Neuronal stem cell (in vitro differentiated cells): Measurements from ENCODE around the gene CENPV.

Source experiments
- DNase-seq: peaks from one replicate; pipeline ENCODE4 v3.0.0-alpha.2; 2013; ENCODE audit warnings: low spot score
- H2AFZ ChIP-seq: one replicate; pipeline ENCODE4 v1.6.1; 2013; ENCODE audit warnings: mild to moderate bottlenecking, low read length, inconsistent platforms
- H2AK5ac ChIP-seq: 2 replicates; pipeline ENCODE4 v1.6.1; 2013; ENCODE audit warnings: low read depth, mild to moderate bottlenecking, inconsistent platforms, low read length, moderate library complexity, mixed read lengths
- H2BK120ac ChIP-seq: 2 replicates; pipeline ENCODE4 v1.6.1; 2013; ENCODE audit warnings: low read depth, mild to moderate bottlenecking, inconsistent platforms, low read length, moderate library complexity, mixed read lengths
- H2BK12ac ChIP-seq: one replicate; pipeline ENCODE4 v1.6.1; 2013; ENCODE audit warnings: low read length, inconsistent platforms
- H2BK15ac ChIP-seq: 2 replicates; pipeline ENCODE4 v1.6.1; 2013; ENCODE audit warnings: mild to moderate bottlenecking, low read length, inconsistent platforms, mixed read lengths
- H2BK5ac ChIP-seq: one replicate; pipeline ENCODE4 v1.6.1; 2013; ENCODE audit warnings: inconsistent platforms, mild to moderate bottlenecking, low read length, moderate library complexity
- H3K14ac ChIP-seq: one replicate; pipeline ENCODE4 v1.6.1; 2013; ENCODE audit warnings: low read length, inconsistent platforms
- H3K18ac ChIP-seq: 2 replicates; pipeline ENCODE4 v1.6.1; 2013; ENCODE audit warnings: low read length, inconsistent platforms
- H3K23ac ChIP-seq: 2 replicates; pipeline ENCODE4 v1.6.1; 2013; ENCODE audit warnings: low read depth, mild to moderate bottlenecking, mixed read lengths, low read length, inconsistent platforms; ENCODE audit not compliant: poor library complexity
- H3K27ac ChIP-seq: replicated peaks from 3 replicates; pipeline ENCODE4 v1.5.1; 2013; ENCODE audit warnings: low read length, inconsistent platforms
- H3K27me3 ChIP-seq, 3 experiments: 2 replicates each; pipeline ENCODE4 v1.6.1; 2013; ENCODE audit warnings: low read length in 3 of 3, mild to moderate bottlenecking in 2 of 3, inconsistent platforms in 1 of 3, low read depth in 1 of 3, mixed read lengths in 1 of 3, moderate library complexity in 1 of 3; ENCODE audit not compliant: control insufficient read depth in 3 of 3, insufficient read depth in 3 of 3
- H3K36me3 ChIP-seq, 2 donors: replicated peaks in 1 of 2; 2 replicates each; pipeline ENCODE4 v1.6.1; 2013; ENCODE audit warnings: low read length in 2 of 2; ENCODE audit not compliant: control insufficient read depth in 2 of 2, insufficient read depth in 2 of 2
- H3K4ac ChIP-seq: 2 replicates; pipeline ENCODE4 v1.6.1; 2013; ENCODE audit warnings: inconsistent platforms, mild to moderate bottlenecking, low read length, moderate library complexity
- H3K4me1 ChIP-seq, 2 donors: 1 replicate in 1 of 2; 2 replicates in 1 of 2; pipeline ENCODE4 v1.6.1; 2013; ENCODE audit warnings: low read length in 2 of 2, low read depth in 1 of 2; ENCODE audit not compliant: control insufficient read depth in 2 of 2, insufficient read depth in 1 of 2
- H3K4me2 ChIP-seq: one replicate; pipeline ENCODE4 v1.6.1; 2013; ENCODE audit warnings: mild to moderate bottlenecking, low read length, inconsistent platforms; ENCODE audit not compliant: insufficient read depth, poor library complexity, severe bottlenecking
- H3K4me3 ChIP-seq, 2 donors: 2 replicates each; pipeline ENCODE4 v1.5.1; 2013; ENCODE audit warnings: low read length in 2 of 2, mild to moderate bottlenecking in 2 of 2, inconsistent platforms in 1 of 2, moderate library complexity in 1 of 2
- H3K79me1 ChIP-seq: one replicate; pipeline ENCODE4 v1.6.1; 2013; ENCODE audit warnings: low read depth, mild to moderate bottlenecking, inconsistent platforms, low read length, moderate library complexity
- H3K9ac ChIP-seq: one replicate; pipeline ENCODE4 v1.6.1; 2013; ENCODE audit warnings: mild to moderate bottlenecking, low read depth, low read length, inconsistent platforms; ENCODE audit not compliant: poor library complexity
- H3K9me3 ChIP-seq, 2 donors: replicated peaks in 1 of 2; 2 replicates each; pipeline versions ENCODE3 to v1.6.1; 2013; ENCODE audit warnings: low read length in 2 of 2, mild to moderate bottlenecking in 2 of 2, inconsistent platforms in 1 of 2, low read depth in 1 of 2, mixed read lengths in 1 of 2, moderate library complexity in 1 of 2; ENCODE audit not compliant: control insufficient read depth in 2 of 2, insufficient read depth in 1 of 2
- H4K8ac ChIP-seq: one replicate; pipeline ENCODE4 v1.6.1; 2013; ENCODE audit warnings: low read depth, mild to moderate bottlenecking, inconsistent platforms, low read length, moderate library complexity
- H4K91ac ChIP-seq: one replicate; pipeline ENCODE4 v1.6.1; 2013; ENCODE audit warnings: low read length, low read depth, mild to moderate bottlenecking, inconsistent platforms; ENCODE audit not compliant: poor library complexity
- WGBS, 2 donors: extraction: QIAGEN DNeasy Blood & Tissue Kit; methylation state at CpG; one replicate each; pipeline ENCODE4 v1.1.7; 2013; ENCODE audit warnings: missing lambda C conversion rate in 2 of 2, mixed read lengths in 1 of 2; ENCODE audit not compliant: insufficient read length in 2 of 2, insufficient replicate concordance in 1 of 2; ENCODE audit errors: extremely low coverage in 2 of 2; 5-methylcytosine and 5-hydroxymethylcytosine counted together

The CENPV gene

GRCh38 chr17:16361874-16362273, 8.6 kb upstream of the CENPV start:
- H3K9ac ChIP-seq = no peak overlapping the region
- WGBS, 2 donors = 100% methylated on average over 2 of the region's 8 CpGs; no CpG with 5 or more reads in 1 of the 2 donors
- H3K23ac ChIP-seq = no peak overlapping the region
- H3K4ac ChIP-seq = no peak overlapping the region
- no peak overlapping the region for H2BK5ac ChIP-seq
- no peak overlapping the region for H3K18ac ChIP-seq
- H2BK12ac ChIP-seq = no peak overlapping the region
- H3K9me3 ChIP-seq = no peaks in the 10 kb centered on the region
- no peaks in the 10 kb centered on the region for H3K79me1 ChIP-seq
- no peak overlapping the region for H2BK15ac ChIP-seq
- no peaks in the 10 kb centered on the region for H3K4me1 ChIP-seq
- no peaks in the 10 kb centered on the region for H3K36me3 ChIP-seq
- H3K27me3 ChIP-seq = no peaks in the 10 kb centered on the region
- H2AK5ac ChIP-seq = no peak overlapping the region
- no peak overlapping the region for H2BK120ac ChIP-seq
- H2AFZ ChIP-seq = no peak overlapping the region
- no peak overlapping the region for H3K4me2 ChIP-seq
- no peak for DNase-seq
- H3K27ac ChIP-seq = no peak overlapping the region
- H3K4me3 ChIP-seq = no peak overlapping the region
- H4K8ac ChIP-seq = no peak overlapping the region
- H3K14ac ChIP-seq = no peak overlapping the region
- no peak overlapping the region for H4K91ac ChIP-seq

GRCh38 chr17:16358394-16358793, 5.1 kb upstream of the CENPV start:
- no peak for DNase-seq
- no peaks in the 10 kb centered on the region for H3K4me1 ChIP-seq
- H3K18ac ChIP-seq = no peak overlapping the region
- H2BK12ac ChIP-seq = no peak overlapping the region
- H3K4ac ChIP-seq = no peak overlapping the region
- H2BK15ac ChIP-seq = no peak overlapping the region
- H2AFZ ChIP-seq = no peak overlapping the region
- no peak overlapping the region for H2BK120ac ChIP-seq
- no peaks in the 10 kb centered on the region for H3K79me1 ChIP-seq
- H3K27ac ChIP-seq = no peak overlapping the region
- no peak overlapping the region for H2AK5ac ChIP-seq
- no peak overlapping the region for H3K14ac ChIP-seq
- no peak overlapping the region for H3K4me3 ChIP-seq
- H3K36me3 ChIP-seq = no peaks in the 10 kb centered on the region
- H3K9ac ChIP-seq = no peak overlapping the region
- H3K9me3 ChIP-seq = peaks cover 0 to 6% of the 10 kb centered on the region in 2 donors
- no peak overlapping the region for H2BK5ac ChIP-seq
- no peak overlapping the region for H3K23ac ChIP-seq
- no peaks in the 10 kb centered on the region for H3K27me3 ChIP-seq
- no peak overlapping the region for H4K8ac ChIP-seq
- H4K91ac ChIP-seq = no peak overlapping the region
- no peak overlapping the region for H3K4me2 ChIP-seq

GRCh38 chr17:16354585-16354984, 1.3 kb upstream of the CENPV start:
- H3K36me3 ChIP-seq = peaks cover under 1 to 5% of the 10 kb centered on the region in 2 donors
- no peak overlapping the region for H2BK5ac ChIP-seq
- H3K23ac ChIP-seq = no peak overlapping the region
- H2AK5ac ChIP-seq = no peak overlapping the region
- no peak overlapping the region for H3K18ac ChIP-seq
- H2BK120ac ChIP-seq = no peak overlapping the region
- H4K8ac ChIP-seq = no peak overlapping the region
- no peak overlapping the region for H3K4me2 ChIP-seq
- H2BK12ac ChIP-seq = no peak overlapping the region
- no peak for DNase-seq
- no peak overlapping the region for H3K27ac ChIP-seq
- peaks cover 0 to 6% of the 10 kb centered on the region in 2 donors for H3K9me3 ChIP-seq
- H3K4me3 ChIP-seq = no peak overlapping the region
- H3K79me1 ChIP-seq = no peaks in the 10 kb centered on the region
- no peak overlapping the region for H2AFZ ChIP-seq
- no peak overlapping the region for H3K14ac ChIP-seq
- no CpG with 5 or more reads among the region's 14 CpGs for WGBS, 2 donors
- no peaks in the 10 kb centered on the region for H3K27me3 ChIP-seq
- H4K91ac ChIP-seq = peak overlapping the region; percentile 72
- H2BK15ac ChIP-seq = no peak overlapping the region
- H3K9ac ChIP-seq = no peak overlapping the region
- no peak overlapping the region for H3K4ac ChIP-seq
- H3K4me1 ChIP-seq = peaks cover 0 to 2% of the 10 kb centered on the region in 2 donors

GRCh38 chr17:16352667-16353316, 477 bp downstream of the CENPV start:
- peak overlapping the region; percentile 100 for H3K18ac ChIP-seq
- peak overlapping the region; percentile 85 for H3K27ac ChIP-seq
- peak overlapping the region; percentile 76 for H2BK120ac ChIP-seq
- peak overlapping the region; percentile 93 for H2AFZ ChIP-seq
- peak overlapping the region; percentile 84 for H2BK5ac ChIP-seq
- H2BK15ac ChIP-seq = peak overlapping the region; percentile 83
- H4K8ac ChIP-seq = peak overlapping the region; percentile 72
- H3K23ac ChIP-seq = peak overlapping the region; percentile 98
- peak overlapping the region; percentile 85 for H3K4ac ChIP-seq
- DNase-seq = peak; percentile 66
- WGBS, 2 donors = no CpG with 5 or more reads among the region's 75 CpGs
- peak overlapping the region; percentile 90 for H3K14ac ChIP-seq
- H4K91ac ChIP-seq = peak overlapping the region; percentile 99
- peaks cover 0 to 6% of the 10 kb centered on the region in 2 donors for H3K9me3 ChIP-seq
- no peaks in the 10 kb centered on the region for H3K27me3 ChIP-seq
- peaks cover 15 to 22% of the 10 kb centered on the region in 2 donors for H3K36me3 ChIP-seq
- H3K4me1 ChIP-seq = peaks cover 0 to 4% of the 10 kb centered on the region in 2 donors
- peak overlapping the region; percentile 97 for H2AK5ac ChIP-seq
- peaks cover 6% of the 10 kb centered on the region for H3K79me1 ChIP-seq
- H3K4me2 ChIP-seq = peak overlapping the region; percentile 55
- H2BK12ac ChIP-seq = peak overlapping the region; percentile 84
- peak overlapping the region; percentile 59 to 99 for H3K4me3 ChIP-seq
- H3K9ac ChIP-seq = peak overlapping the region; percentile 93
